NT2/D1 (cell line): ENCODE data around the gene FBXL16.

Source experiments
- SUZ12 ChIP-seq: IDR thresholded peaks from 2 replicates; pipeline ENCODE4 v1.6.1; 2011; ENCODE audit not compliant: insufficient read length, insufficient read depth; ENCODE audit errors: extremely low read depth
- YY1 ChIP-seq: IDR thresholded peaks from 2 replicates; pipeline ENCODE4 v1.6.1; 2011; ENCODE audit not compliant: insufficient read length, insufficient read depth
- ZNF274 ChIP-seq: IDR thresholded peaks from 2 replicates; pipeline ENCODE4 v1.6.1; 2011; ENCODE audit warnings: mild to moderate bottlenecking, low read depth, low read length

- TF ChIP-seq YY1 (no peak), SUZ12 (no peak), ZNF274 (no peak)
These were observed 49.1 kb upstream of the FBXL16 start for GRCh38 chr16:754656-755055.
